ENCODE measurements around the gene KDM4B. TPM values are rescaled to one million over a fixed set of nuclear protein-coding genes. Genes with fewer than 3 reads are reported as not detected.

KDM4B gene
- total RNA-seq, 1 experiment from 2014 or later: 5.6 TPM

DNA sequence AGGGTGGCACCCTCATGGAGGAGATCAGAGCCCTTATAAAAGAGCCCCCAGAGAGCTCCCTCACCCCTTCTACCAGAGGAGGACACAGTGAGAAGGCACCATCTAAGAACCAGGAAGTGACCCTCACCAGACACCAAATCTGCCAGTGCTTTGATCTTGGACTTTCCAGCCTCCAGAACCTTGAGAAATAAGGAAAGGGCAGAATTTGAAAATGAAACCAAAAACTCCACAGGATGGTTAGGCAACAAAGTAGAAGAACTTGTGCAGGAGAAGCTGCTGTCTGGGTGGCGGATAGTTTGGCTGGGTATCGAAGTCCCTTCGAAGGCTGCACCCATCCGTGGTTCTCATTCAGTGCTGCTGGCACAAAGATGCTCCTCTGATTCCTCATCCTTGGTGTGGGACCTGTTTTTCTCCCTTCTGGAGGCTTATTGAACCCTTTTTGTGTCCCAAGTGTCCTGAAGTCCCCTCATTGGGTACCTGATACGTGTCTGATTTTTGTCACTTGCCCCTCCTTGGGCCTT lies 130.8 kb downstream of the KDM4B start:
- DNase-seq (ENCODE audit: extremely low read depth, low read depth): no peak

DNA sequence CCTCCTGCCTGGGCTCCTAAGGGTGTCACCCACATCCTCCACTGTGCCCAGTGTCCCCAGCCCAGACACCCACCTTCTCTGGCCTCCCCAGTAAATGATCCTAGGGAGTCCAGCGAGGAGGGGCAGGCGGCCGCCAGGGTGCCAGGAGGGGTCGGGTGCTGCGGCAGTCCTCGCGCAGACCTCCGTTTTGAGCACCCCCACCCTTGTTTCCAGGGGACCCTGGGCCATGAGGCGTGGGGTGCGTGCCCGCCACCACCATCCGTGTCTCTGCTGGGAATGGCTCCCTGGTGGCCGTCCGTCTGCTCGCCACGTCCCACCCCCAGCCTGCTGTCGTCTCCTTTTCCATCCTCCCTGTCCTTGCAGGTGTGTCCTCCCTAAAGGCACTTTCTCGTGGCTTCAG lies 133.0 kb downstream of the KDM4B start:
- no peak for DNase-seq (ENCODE audit: extremely low read depth, low read depth)

DNA sequence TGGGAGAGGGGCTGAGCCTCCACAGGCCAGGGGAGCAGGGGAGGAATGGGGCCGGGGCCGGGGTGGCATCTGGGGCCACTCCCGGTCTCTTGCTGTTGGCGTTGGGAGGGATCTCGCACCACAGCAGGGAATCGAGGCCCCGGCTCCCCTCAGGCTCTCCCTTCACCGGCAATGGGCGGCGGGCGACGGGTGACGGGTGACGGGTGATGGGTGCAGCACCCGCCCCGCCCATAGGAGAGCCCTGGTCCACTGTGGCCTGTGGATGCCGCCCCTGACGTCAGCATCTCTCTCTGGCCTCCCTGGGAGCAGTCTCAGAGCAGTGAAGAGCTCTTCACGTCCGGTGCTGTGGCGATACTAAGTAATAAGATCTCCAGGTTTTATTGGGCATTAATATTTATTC lies 133.6 kb downstream of the KDM4B start:
- DNase-seq (ENCODE audit: extremely low read depth, low read depth): no peak

DNA sequence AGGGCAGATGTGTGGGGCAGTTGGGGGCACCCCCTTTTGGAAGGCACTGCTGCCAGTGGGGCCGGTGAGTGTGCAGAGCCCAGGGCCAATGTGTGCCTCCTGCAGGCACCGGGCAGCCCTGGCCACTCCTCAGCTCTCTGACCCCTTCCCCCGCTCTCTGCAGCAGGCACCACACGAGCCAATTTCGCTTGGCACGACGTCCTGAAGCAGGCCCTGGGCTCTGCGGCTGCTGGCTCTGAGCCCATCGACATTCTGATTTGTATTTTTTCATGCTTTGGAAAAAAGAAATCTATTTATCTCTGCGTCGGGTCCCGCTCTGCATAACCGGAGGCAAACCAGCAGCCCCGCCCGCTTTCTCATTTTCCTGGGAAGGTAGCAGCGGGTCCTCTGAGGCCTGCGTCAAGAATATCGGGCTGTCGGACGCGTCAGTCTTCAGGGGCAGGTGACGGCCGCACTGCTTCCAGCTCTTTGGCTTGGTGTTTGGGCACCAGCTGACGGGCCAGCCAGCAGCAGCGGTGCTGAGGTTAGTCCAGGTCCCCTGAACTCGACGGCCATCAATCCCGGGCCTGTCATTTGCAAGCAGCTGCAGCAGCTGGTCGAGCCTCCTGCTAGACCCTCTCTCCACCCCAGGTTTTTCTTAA lies 134.3 kb downstream of the KDM4B start:
- no peak for DNase-seq (ENCODE audit: extremely low read depth, low read depth)

DNA sequence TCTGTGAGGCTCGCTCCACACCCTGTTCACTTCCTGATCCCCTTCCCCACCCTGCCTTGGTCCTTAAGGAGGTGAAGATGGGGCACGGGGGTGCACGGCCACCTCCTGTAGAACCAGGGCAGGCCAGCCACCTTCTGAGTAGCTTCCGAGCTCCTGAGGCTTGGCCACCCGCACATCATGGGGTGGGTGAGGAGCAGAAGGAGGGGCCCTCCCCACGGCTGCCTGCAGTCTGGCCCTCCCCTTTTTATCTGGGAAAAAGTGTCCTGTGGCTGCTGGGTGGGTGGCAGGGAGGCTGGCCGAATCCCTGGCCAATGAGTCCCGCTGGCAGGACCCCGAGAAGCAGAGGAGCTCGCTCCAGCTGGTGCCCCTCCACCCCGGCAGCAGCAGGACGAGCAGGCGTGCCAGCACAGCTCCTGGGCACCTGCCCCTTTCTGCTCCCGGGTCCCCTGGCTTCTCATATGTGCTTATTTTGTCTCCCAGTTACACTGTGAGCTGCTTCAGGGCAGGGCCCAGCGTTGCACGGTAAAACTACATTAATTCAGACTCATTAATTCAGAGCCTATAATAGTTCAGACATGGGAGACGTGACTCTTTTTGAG lies 135.0 kb downstream of the KDM4B start:
- no peak for DNase-seq (ENCODE audit: extremely low read depth, low read depth)

DNA sequence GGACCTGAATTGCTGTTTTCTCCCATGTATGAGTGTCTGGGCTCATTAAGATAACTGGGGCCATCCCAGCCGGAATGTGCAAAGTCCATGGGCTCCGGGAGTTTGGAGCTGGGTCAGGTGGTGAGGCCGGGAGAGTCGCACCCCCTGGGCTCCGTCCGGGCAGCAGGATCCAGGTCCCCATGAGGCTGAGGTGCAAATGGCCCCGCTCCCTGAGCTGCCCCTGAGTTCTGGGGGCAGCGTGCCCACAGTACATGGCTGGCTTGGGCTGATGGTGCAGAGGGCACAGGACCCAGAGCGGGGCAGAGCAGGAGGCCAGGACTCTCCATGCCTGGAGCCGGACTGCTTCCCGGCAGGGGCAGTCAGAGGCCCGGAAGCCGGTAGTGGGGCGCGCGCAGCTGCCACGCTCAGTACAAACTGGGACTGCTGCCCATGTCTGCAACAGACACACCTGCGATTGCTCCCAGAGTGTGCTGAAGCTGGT lies 136.0 kb downstream of the KDM4B start:
- DNase-seq (ENCODE audit: extremely low read depth, low read depth): no peak

DNA sequence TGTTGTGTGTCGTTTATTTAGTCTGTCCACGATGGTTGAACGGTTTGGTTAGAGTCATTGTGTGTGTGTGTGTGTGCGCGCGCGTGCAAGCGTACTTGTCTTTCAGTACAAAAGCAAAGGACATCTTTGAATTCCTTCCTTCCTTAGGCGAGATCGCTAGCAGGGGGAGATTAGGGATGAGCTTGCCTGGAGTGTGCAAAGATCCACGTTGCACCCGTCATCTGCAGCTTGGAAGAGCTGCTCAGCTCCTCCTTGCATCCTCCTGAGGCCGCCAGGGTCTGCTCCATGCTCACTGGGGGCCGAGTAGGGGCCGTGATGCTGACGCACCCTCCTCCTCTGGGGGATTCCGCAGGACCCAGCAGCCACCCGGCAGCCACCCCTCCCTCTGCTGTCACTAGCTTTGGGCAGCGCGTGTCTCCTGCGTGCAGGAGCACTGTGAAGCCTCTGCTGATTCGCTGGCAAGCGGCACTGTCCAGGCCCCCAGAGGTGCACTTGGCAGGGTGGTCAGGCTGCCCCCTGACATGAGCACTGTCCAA lies 137.3 kb downstream of the KDM4B start:
- DNase-seq (ENCODE audit: extremely low read depth, low read depth): no peak

DNA sequence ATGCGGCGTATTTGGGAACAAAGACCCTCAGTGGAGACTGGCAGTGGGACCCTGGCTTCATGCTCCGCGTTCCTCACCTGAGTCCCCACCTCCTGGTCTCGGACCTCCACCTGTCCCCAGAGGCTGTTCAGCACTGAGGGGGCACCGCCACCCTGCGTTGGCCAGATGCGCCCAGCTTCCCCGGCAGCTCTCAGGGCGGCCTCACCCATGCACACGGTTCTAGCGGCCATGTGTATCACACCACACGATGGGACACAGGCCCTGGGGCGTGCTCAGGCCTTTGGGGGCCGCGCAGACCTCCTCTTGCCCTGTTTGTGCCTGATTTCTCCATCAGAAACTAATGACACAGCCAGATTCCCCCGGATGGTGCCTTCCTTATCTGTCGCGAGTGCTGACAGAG lies 138.1 kb downstream of the KDM4B start:
- no peak for DNase-seq (ENCODE audit: extremely low read depth, low read depth)

DNA sequence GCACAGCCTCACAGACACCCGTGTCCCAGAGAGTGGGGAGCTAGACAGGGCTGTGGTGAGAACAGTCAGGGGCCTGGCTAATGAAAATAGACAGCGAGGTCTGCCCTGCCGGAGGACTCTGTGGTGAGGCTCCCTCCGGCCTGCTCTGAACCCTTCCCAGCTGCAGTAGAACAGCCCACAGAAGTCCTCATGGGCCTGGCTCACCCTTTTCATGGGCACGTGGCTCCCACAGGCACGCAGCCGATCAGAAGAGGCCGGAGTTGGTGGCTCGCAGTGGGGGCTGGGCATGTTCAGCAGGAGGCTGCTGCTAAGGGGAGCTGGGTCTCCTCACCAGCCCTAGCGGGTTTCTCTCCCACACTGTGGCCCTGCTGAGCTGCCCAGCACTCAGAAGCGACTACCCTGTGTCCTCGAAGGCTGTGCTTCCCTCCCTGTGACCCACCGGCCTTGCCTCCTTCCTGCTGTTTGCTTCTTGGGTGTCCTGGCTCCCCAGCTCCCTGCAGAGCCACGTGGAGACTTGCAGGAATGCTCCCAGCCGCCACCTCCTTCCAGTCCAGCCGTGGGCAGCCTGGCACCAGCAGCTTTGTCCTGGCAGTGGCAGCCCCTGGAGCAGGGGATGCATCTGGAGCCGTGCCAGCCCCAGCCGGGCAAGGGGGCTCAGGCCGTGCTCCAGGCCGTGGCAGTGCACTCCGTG lies 138.7 kb downstream of the KDM4B start:
- no peak for DNase-seq (ENCODE audit: extremely low read depth, low read depth)

DNA sequence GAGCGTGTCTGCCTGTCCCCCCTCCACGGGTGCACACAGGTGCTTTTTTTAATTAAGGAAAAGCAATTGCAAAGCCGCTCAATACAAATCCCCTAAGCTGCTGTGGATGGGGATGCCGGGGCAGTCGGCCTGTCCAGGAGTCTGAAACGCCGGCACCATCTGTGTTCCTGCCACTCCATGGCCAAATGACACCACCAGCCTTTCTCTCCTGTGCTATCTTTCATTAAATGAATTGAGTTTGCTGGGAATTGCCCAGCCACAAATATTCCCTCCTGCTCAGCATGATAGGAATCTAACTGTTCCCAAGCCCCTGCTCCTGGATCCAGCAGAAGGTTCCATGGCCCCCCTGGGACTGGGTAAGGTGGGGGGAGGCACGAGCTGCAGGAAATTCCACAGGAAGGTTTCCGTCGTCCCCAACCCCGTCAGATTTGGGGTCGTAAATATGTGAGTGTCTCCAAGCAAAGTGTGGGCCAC lies 139.2 kb downstream of the KDM4B start:
- DNase-seq (ENCODE audit: extremely low read depth, low read depth): no peak

DNA sequence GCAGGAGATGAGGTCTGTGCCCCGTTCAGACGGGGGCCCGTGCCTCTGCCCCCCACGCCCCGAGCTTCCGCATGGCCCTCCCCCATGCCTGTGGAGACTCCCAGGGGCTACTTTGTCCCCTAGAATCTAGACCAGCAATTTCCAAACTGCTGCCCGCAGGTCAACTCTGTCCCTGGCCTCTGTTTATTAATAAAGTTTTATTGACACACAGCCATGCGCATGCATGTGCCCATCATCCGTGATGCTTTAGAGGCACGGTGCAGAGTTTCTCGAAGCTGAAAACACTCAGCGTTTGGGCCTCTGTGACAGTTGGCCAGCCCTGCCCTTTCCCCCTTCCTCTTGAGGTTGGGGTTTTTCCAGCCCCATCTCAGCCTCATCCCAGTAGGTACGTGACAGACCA lies 140.0 kb downstream of the KDM4B start:
- no peak for DNase-seq (ENCODE audit: extremely low read depth, low read depth)

DNA sequence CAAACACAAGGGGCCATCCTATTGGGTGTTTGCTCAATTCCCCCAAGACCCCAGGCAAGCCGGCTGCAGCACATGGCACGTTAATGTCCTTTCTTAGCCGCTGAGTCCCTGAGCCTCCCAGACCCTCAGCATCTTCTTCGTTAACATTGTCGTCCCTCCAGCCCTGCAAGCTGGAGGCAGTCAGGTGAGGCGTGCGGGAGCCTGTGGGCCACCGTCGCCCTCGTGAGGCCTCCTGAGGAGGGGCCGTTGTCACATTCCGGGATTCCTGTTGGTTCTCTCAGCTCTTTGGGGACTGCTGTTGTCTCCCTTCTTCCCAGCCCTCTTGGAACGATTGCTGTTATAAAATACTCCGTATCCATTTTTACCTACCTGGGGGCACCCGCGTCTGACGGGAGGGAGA lies 140.6 kb downstream of the KDM4B start:
- DNase-seq (ENCODE audit: extremely low read depth, low read depth): no peak

DNA sequence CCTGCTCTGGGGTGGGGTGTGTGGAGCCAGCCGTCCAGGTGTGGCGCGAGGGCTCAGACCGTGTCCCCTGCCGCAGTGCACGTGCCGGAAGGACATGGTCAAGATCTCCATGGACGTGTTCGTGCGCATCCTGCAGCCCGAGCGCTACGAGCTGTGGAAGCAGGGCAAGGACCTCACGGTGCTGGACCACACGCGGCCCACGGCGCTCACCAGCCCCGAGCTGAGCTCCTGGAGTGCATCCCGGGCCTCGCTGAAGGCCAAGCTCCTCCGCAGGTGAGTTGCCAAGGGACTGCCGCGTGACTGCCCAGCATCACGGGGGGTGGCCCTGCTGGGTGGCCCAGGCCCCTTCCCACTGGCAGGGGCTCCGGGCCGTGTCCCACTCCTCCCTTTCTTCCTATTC lies 141.6 kb downstream of the KDM4B start:
- DNase-seq (ENCODE audit: extremely low read depth, low read depth): no peak

DNA sequence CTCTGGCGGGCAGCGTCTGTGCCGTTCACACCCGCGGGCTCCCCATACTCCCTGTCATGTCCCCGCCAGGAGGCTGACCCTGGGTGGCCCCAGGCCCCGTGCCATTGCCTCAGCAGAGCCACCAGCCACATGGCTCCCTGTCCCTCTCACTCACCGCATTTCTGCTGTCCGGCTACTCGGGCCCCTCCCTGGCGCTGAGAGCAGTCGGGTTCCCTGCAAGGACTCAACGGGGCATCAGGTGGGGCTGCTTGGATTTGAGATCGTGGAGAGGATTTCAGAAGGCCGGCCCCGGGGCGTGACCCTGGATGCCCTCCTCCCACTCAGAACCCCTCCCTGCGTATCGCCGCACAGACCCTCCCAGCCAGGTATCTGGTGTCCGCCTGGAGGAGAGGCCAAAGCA lies 142.1 kb downstream of the KDM4B start:
- DNase-seq (ENCODE audit: extremely low read depth, low read depth): no peak

DNA sequence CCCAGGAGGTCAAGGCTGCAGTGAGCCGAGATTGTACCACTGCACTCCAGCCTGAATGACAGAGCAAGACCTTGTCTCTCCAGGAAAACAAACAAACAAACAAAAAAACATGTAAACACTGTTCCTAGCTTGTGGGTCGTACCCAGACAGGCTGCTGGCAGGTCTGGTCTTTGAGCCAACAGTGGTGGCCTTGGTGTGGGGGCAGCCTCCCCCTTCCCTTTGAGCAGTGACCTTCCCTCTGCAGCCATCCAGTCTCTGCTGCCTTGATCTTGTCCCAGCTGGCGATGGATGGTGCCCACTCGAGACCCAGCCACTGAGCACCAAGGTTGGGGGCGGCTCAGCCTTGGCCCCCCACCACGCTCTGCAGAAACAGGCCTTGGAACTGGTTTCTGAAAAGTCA lies 143.3 kb downstream of the KDM4B start:
- DNase-seq (ENCODE audit: extremely low read depth, low read depth): no peak

DNA sequence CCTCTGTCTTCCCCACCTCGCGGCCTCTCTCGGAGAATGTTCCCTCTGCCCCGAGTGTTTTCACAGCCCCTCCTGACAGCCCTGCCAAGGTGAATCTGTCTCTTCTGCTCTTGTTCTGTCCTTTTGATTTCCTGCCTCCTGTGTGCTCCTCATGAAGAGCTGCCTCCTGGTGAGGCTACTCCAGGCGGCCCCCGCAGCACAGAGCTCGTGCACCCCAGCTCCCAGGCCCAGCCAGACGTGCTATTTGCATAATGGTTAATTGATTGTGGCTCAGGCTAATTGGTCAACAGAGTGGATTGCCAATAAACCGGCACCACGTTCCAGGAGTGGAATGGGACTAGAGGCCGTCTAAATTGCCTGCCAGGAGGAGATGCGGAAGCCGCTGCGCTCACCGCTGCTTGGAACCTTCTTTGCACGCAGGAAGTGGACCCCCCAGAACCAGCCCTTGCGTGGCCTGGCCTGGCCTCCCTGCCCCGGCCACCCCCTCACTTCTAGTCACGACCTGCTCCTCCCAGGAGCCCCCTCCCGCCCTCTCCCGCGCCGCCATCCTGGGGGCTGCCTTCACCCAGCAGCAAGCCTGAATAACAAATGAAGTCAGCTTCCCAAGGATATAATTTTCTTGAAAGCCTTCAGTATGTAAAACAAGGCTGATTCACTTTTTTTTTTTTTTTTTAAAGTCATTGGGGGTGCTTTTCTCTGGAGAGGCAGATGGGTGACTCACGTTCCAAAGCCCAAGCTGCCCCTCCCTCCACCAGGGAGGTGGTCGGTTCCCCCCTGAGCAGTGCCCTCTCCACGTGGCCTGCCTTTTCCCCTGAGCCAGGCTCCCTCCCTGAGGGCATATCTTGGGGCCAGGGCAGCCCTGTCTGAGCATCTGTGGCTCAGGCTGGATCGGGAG lies 144.0 kb downstream of the KDM4B start:
- no peak for DNase-seq (ENCODE audit: extremely low read depth, low read depth)

DNA sequence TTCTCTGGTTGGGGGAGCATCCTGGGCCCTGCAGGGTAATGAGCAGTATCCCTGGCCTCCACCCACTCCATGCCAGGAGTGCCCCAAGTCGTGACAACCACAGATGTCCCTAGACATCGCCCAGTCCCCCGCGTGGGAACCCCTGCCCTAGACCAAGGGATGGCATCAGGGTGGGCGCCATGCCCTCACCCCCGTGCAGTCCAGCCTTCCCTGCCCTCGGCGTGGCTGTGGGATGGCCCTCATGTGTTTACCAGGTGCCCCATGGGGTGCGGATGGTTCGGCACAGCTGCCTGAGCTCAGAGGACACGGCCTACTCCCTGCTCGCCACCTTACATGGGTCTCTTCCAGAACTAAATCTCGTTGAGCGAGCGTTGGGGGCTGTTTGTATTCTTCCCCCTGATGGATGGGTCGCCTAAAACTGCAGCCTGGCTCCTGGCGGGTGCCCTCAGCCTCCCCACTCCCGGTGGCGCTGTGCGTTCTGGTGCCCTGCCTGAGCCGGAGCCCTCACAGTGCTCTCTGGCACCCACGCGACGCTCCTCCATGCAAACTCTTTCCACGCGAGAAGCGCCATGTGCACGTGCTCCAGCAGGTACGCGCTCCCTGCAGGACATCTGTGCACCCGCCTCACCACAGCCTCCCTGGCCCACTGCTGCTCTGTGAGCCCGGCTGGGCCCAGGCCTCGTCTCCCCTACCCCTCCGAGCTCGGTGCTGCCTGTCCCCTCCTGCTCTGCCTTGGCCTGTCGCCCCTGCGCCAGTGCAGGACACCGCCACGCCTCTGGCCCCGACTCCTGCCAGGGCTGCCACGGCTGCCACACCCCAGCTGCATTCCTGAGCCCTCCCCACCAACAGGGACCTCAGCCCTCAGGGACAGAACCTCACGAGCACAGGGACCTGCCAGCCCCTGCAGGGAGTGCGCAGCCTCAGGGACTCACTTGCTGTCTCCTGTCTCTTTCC lies 145.0 kb downstream of the KDM4B start:
- no peak for DNase-seq (ENCODE audit: extremely low read depth, low read depth)

DNA sequence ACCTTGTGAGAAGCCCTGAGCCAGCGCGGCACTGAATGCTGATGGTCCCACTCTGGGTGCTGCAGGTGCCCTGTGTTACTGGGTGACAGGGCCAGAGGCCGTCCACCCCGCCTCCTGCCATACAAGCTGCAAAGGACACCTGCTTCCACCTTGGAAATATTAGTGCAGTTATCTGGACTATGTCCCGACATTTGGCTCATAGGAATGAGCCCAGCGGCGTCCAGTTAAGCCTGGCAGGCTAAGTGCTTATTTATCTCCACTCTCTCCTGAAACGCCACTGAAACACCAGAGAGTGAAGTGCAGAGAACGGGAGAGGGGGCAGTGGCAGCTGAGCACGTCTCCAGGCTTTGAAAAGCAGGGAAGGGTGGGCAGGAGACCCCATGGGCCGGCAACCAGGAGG lies 145.8 kb downstream of the KDM4B start:
- DNase-seq (ENCODE audit: extremely low read depth, low read depth): no peak

DNA sequence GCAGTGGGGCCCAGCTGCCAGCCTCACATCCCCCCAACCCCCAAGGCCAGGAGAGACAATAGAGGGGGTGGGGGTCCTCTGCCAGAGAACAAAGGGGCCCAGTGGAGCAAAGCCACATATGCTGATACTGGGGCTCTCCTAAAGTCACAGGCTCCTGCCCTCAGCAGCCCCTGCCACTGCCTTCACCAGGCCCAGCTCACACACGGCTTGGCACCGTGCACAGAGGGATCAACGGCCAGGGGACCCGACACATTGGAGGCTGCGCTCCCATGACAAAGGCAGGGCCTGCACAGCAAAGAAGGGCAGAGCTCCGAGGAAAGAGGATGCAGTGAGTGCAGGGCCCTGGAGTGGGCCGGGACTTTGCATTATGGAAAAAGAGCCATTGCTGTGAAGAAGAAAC lies 146.4 kb downstream of the KDM4B start:
- DNase-seq (ENCODE audit: extremely low read depth, low read depth): no peak
